ENCODE data around the gene SYF2. TPM values are rescaled to one million over a fixed set of nuclear protein-coding genes. Genes with fewer than 3 reads are reported as not detected.

Gene SYF2
- total RNA-seq, 1 donor = 28.9 TPM

DNA sequence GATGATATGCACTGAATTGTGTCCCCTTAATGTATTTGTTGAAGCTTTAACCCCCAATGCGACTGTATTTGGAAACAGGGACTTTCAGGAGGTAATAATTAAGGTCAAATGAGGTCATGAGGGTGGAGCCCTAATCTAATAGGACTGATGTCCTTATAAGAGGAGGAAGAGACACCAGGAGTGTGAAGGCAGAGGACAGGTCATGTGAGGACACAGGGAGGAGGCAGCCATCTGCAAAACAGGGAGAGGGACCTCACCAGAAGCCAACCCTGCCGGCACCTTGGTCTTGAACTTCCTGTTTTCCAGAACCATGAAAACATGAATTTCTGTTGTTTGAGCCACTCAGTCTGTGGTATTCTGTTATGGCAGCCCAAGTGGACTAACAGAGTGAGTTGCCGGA lies 15.3 kb downstream of the SYF2 start:
- H3K4me3 ChIP-seq (ENCODE audit: low read depth, low read length) = no peak overlapping the region
- TF ChIP-seq, protein P1, sequence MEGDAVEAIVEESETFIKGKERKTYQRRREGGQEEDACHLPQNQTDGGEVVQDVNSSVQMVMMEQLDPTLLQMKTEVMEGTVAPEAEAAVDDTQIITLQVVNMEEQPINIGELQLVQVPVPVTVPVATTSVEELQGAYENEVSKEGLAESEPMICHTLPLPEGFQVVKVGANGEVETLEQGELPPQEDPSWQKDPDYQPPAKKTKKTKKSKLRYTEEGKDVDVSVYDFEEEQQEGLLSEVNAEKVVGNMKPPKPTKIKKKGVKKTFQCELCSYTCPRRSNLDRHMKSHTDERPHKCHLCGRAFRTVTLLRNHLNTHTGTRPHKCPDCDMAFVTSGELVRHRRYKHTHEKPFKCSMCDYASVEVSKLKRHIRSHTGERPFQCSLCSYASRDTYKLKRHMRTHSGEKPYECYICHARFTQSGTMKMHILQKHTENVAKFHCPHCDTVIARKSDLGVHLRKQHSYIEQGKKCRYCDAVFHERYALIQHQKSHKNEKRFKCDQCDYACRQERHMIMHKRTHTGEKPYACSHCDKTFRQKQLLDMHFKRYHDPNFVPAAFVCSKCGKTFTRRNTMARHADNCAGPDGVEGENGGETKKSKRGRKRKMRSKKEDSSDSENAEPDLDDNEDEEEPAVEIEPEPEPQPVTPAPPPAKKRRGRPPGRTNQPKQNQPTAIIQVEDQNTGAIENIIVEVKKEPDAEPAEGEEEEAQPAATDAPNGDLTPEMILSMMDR (IDR thresholded peaks at IDR 0.05; ENCODE audit: insufficient read depth, low read depth, low read length) = no peak
- no peak for DNase-seq (ENCODE audit: low read depth)

DNA sequence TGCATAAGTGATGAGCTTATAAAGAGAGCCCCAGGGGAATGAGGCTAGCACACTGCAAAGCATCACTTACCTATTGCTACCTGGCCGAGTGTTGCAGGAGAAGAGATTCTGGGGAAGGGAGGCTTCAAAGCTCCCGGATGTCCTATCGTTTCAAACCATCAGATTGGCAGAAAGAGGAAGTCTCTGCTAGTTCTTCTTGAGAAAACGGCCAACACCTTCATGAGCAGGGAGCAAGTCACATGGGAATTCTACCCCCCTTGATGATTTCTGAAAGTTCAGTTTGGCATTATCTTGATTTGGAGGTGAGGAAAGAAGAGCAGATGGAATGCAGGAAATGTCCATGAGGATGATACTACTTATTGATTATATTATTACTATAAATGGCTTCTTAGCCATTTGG lies 16.2 kb downstream of the SYF2 start:
- no peak for DNase-seq (ENCODE audit: low read depth)
- no peak overlapping the region for H3K4me3 ChIP-seq (ENCODE audit: low read depth, low read length)
- TF ChIP-seq, protein P1 (IDR thresholded peaks at IDR 0.05; ENCODE audit: insufficient read depth, low read depth, low read length) = no peak

DNA sequence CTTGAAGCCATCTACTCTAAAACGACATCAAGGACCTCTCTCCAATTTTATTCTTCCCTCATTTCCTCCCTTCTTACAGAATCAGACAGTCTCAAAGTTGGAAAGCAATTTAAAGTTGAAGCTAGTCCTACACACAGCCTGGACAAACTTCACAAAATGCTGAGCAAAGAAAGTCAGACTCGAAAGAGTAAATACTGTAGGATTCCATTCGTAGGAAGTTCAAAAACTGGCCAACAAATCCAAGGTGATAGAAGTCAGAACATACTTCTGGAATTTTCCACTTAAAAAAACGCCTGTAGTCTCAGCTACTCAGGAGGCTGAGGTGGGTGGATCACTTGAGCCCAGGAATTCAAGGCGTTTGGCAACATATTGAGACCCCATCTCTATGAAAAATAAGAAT lies 19.6 kb downstream of the SYF2 start:
- H3K4me3 ChIP-seq (ENCODE audit: low read depth, low read length) = no peak overlapping the region
- TF ChIP-seq, protein P1 (IDR thresholded peaks at IDR 0.05; ENCODE audit: insufficient read depth, low read depth, low read length) = no peak
- no peak for DNase-seq (ENCODE audit: low read depth)

DNA sequence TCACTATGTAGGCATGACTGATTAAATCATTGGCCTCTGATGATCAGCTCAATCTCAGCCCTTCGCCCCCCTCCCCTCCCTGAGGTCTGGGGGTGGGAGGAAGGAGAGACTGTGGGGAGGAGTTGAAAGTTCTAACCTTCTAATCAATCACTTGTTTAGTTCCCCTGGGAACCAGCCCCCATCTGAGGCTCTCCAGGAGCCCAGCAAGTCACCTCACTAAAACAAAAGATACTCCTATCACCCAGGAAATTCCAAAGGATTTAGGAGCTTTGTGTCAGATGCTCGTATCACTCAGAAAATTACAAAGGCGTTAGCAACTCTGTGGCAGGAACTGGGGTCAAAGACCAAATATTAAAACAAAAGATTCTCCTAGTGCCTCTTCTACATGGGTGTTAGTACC lies 21.6 kb downstream of the SYF2 start:
- DNase-seq (ENCODE audit: low read depth) = no peak
- TF ChIP-seq, protein P1 (IDR thresholded peaks at IDR 0.05; ENCODE audit: insufficient read depth, low read depth, low read length) = no peak
- no peak overlapping the region for H3K4me3 ChIP-seq (ENCODE audit: low read depth, low read length)

DNA sequence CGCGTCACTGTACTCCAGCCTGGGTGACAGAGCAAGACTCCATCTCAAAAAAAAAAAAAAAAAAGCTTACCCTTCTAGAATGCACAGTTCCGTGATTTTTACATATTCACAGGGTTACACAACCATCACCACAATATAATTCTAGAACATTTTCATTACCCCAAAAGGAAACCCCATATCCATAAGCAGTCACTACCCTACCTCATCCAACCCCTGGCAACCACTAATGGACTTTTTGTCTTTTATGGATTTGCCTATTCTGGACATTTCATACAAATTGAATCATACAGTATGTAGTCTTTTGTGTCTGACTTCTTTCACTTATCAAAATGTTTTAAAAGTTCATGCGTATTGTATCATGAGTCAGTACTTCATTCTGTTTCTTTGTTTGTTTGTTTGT lies 22.8 kb downstream of the SYF2 start:
- H3K4me3 ChIP-seq (ENCODE audit: low read depth, low read length) = no peak overlapping the region
- no peak for DNase-seq (ENCODE audit: low read depth)
- TF ChIP-seq, protein P1 (IDR thresholded peaks at IDR 0.05; ENCODE audit: insufficient read depth, low read depth, low read length) = no peak

DNA sequence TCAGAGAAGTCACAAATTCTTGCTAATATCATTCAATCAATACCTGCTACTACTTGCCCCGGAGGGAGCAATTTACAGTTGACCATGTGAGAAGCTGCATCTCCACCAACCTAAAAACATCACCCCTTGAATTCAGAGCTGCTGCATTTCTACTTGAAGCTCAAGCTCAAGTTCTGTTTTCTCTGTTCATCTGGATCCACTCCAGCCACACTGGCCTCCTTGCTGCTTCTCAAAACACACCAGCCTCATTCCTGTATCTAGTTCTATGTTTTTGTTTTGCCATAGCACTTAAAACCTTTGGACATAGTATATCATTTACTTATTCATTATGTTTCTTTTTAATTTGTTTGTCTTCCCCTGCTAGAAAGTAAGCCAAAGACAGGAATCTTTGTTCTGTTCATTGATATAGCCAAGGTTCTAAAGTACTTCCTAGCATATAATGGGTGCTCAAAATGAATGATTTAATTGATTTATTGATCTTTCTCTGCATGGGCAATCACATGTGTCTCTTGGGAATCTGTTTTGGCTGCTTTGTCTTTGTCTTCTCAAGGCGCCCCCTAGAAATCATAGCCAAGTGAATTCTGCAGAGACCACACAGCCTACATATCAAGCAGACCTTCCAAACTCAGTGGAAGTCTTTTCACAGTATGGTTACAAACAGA lies 23.6 kb downstream of the SYF2 start:
- TF ChIP-seq, protein P1 (IDR thresholded peaks at IDR 0.05; ENCODE audit: insufficient read depth, low read depth, low read length) = no peak
- no peak for DNase-seq (ENCODE audit: low read depth)
- H3K4me3 ChIP-seq (ENCODE audit: low read depth, low read length) = no peak overlapping the region

DNA sequence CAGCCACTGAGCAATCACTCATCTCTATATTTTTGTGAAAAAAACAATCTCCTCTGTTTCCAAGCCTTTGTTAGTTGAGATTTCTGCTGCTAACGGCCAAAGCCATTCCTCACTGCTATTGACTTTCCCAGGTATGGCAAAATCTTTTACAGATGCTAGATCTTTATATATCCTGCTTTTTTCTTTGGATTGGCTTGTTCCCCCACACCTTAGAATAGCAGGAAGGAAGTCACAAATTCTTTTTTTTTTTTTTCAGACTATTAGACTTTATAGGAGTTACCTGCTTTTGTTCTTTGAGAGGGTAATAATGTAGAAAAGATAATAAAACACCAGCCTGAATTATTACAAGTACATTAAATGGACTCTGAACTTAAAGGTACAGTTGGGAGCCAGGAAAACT lies 24.2 kb downstream of the SYF2 start:
- H3K4me3 ChIP-seq (ENCODE audit: low read depth, low read length) = no peak overlapping the region
- TF ChIP-seq, protein P1 (IDR thresholded peaks at IDR 0.05; ENCODE audit: insufficient read depth, low read depth, low read length) = no peak

More for the DNA sequence above, 24.2 kb downstream of the SYF2 start:
- no peak for DNase-seq (ENCODE audit: low read depth)

Data from fibroblast of villous mesenchyme (primary cell).